ENCODE results near the gene SFXN3.

SFXN3 gene

GRCh38 chr10:101064415-101065030 is 33.5 kb downstream of the SFXN3 start:
- H3K4me1 ChIP-seq (ENCODE audit: control insufficient read depth in 1 of 2, insufficient read depth in 2 of 2, low read length in 2 of 2), result peaks cover 4 to 56% of the 10 kb centered on the region in 2 donors
- peaks cover 4% of the 10 kb centered on the region for H3K27me3 ChIP-seq (ENCODE audit: low read depth, low read length)
- H3K9me3 ChIP-seq (ENCODE audit: control insufficient read depth in 1 of 2, low read length in 2 of 2), result no peaks in the 10 kb centered on the region
- H3K4me3 ChIP-seq (ENCODE audit: low read depth in 1 of 2, low read length in 2 of 2), result no peak overlapping the region
- peaks cover 0 to 7% of the 10 kb centered on the region in 2 donors for H3K36me3 ChIP-seq (ENCODE audit: control insufficient read depth in 1 of 2, insufficient read depth in 2 of 2, low read length in 2 of 2)
- H3K27ac ChIP-seq (ENCODE audit: low read length), result no peak overlapping the region

GRCh38 chr10:101065481-101066145 is 34.6 kb downstream of the SFXN3 start:
- peaks cover 4% of the 10 kb centered on the region for H3K27me3 ChIP-seq (ENCODE audit: low read depth, low read length)
- H3K27ac ChIP-seq (ENCODE audit: low read length), result no peak overlapping the region
- peak overlapping the region; percentile 46 to 60 for H3K4me3 ChIP-seq (ENCODE audit: low read depth in 1 of 2, low read length in 2 of 2)
- no peaks in the 10 kb centered on the region for H3K9me3 ChIP-seq (ENCODE audit: control insufficient read depth in 1 of 2, low read length in 2 of 2)
- peaks cover 0 to 48% of the 10 kb centered on the region in 2 donors for H3K4me1 ChIP-seq (ENCODE audit: control insufficient read depth in 1 of 2, insufficient read depth in 2 of 2, low read length in 2 of 2)
- peaks cover 0 to 6% of the 10 kb centered on the region in 2 donors for H3K36me3 ChIP-seq (ENCODE audit: control insufficient read depth in 1 of 2, insufficient read depth in 2 of 2, low read length in 2 of 2)

- peak overlapping the region; percentile 23 for H3K27ac ChIP-seq (ENCODE audit: low read length)
- H3K4me3 ChIP-seq (ENCODE audit: low read depth in 1 of 2, low read length in 2 of 2), result peak overlapping the region; percentile 46 to 60
- H3K4me1 ChIP-seq (ENCODE audit: control insufficient read depth in 1 of 2, insufficient read depth in 2 of 2, low read length in 2 of 2), result peaks cover 0 to 48% of the 10 kb centered on the region in 2 donors
- no peaks in the 10 kb centered on the region for H3K9me3 ChIP-seq (ENCODE audit: control insufficient read depth in 1 of 2, low read length in 2 of 2)
- H3K36me3 ChIP-seq (ENCODE audit: control insufficient read depth in 1 of 2, insufficient read depth in 2 of 2, low read length in 2 of 2), result no peaks in the 10 kb centered on the region
- H3K27me3 ChIP-seq (ENCODE audit: low read depth, low read length), result peaks cover 4% of the 10 kb centered on the region
Measured at GRCh38 chr10:101066146-101066895, 35.3 kb downstream of the SFXN3 start.

GRCh38 chr10:101066896-101067355 is 35.9 kb downstream of the SFXN3 start:
- no peaks in the 10 kb centered on the region for H3K9me3 ChIP-seq (ENCODE audit: control insufficient read depth in 1 of 2, low read length in 2 of 2)
- no peaks in the 10 kb centered on the region for H3K36me3 ChIP-seq (ENCODE audit: control insufficient read depth in 1 of 2, insufficient read depth in 2 of 2, low read length in 2 of 2)
- H3K27ac ChIP-seq (ENCODE audit: low read length), result peak overlapping the region; percentile 23
- peaks cover 0 to 42% of the 10 kb centered on the region in 2 donors for H3K4me1 ChIP-seq (ENCODE audit: control insufficient read depth in 1 of 2, insufficient read depth in 2 of 2, low read length in 2 of 2)
- H3K27me3 ChIP-seq (ENCODE audit: low read depth, low read length), result peaks cover 4% of the 10 kb centered on the region
- H3K4me3 ChIP-seq (ENCODE audit: low read depth in 1 of 2, low read length in 2 of 2), result peak overlapping the region; percentile 69 to 80

- Histone ChIP-seq H3K9me3 (ENCODE audit: control insufficient read depth in 1 of 2, low read length in 2 of 2) (no peaks in the 10 kb centered on the region), H3K27ac (ENCODE audit: low read length) (no peak overlapping the region), H3K27me3 (ENCODE audit: low read depth, low read length) (peaks cover 5% of the 10 kb centered on the region), H3K36me3 (ENCODE audit: control insufficient read depth in 1 of 2, insufficient read depth in 2 of 2, low read length in 2 of 2) (no peaks in the 10 kb centered on the region), H3K4me1 (ENCODE audit: control insufficient read depth in 1 of 2, insufficient read depth in 2 of 2, low read length in 2 of 2) (peaks cover 0 to 36% of the 10 kb centered on the region in 2 donors), H3K4me3 (ENCODE audit: low read depth in 1 of 2, low read length in 2 of 2) (peak overlapping the region; percentile 69 to 80)
Measured at GRCh38 chr10:101067356-101068083, 36.5 kb downstream of the SFXN3 start.

GRCh38 chr10:101069441-101069840 is 38.4 kb downstream of the SFXN3 start:
- no peaks in the 10 kb centered on the region for H3K36me3 ChIP-seq (ENCODE audit: control insufficient read depth in 1 of 2, insufficient read depth in 2 of 2, low read length in 2 of 2)
- peaks cover 0 to 22% of the 10 kb centered on the region in 2 donors for H3K4me1 ChIP-seq (ENCODE audit: control insufficient read depth in 1 of 2, insufficient read depth in 2 of 2, low read length in 2 of 2)
- H3K27ac ChIP-seq (ENCODE audit: low read length), result no peak overlapping the region
- no peak overlapping the region for H3K4me3 ChIP-seq (ENCODE audit: low read depth in 1 of 2, low read length in 2 of 2)
- H3K9me3 ChIP-seq (ENCODE audit: control insufficient read depth in 1 of 2, low read length in 2 of 2), result no peaks in the 10 kb centered on the region
- H3K27me3 ChIP-seq (ENCODE audit: low read depth, low read length), result peaks cover 21% of the 10 kb centered on the region

GRCh38 chr10:101070098-101070497 is 39.1 kb downstream of the SFXN3 start:
- Histone ChIP-seq H3K9me3 (ENCODE audit: control insufficient read depth in 1 of 2, low read length in 2 of 2) (no peaks in the 10 kb centered on the region), H3K36me3 (ENCODE audit: control insufficient read depth in 1 of 2, insufficient read depth in 2 of 2, low read length in 2 of 2) (no peaks in the 10 kb centered on the region), H3K4me3 (ENCODE audit: low read depth in 1 of 2, low read length in 2 of 2) (no peak overlapping the region), H3K27ac (ENCODE audit: low read length) (no peak overlapping the region), H3K27me3 (ENCODE audit: low read depth, low read length) (peaks cover 21% of the 10 kb centered on the region), H3K4me1 (ENCODE audit: control insufficient read depth in 1 of 2, insufficient read depth in 2 of 2, low read length in 2 of 2) (peaks cover 0 to 22% of the 10 kb centered on the region in 2 donors)

GRCh38 chr10:101071267-101071884 is 40.3 kb downstream of the SFXN3 start:
- peaks cover 29% of the 10 kb centered on the region for H3K27me3 ChIP-seq (ENCODE audit: low read depth, low read length)
- H3K4me1 ChIP-seq (ENCODE audit: control insufficient read depth in 1 of 2, insufficient read depth in 2 of 2, low read length in 2 of 2), result peaks cover 0 to 13% of the 10 kb centered on the region in 2 donors
- H3K36me3 ChIP-seq (ENCODE audit: control insufficient read depth in 1 of 2, insufficient read depth in 2 of 2, low read length in 2 of 2), result no peaks in the 10 kb centered on the region
- H3K27ac ChIP-seq (ENCODE audit: low read length), result no peak overlapping the region
- H3K4me3 ChIP-seq (ENCODE audit: low read depth in 1 of 2, low read length in 2 of 2), result no peak overlapping the region
- no peaks in the 10 kb centered on the region for H3K9me3 ChIP-seq (ENCODE audit: control insufficient read depth in 1 of 2, low read length in 2 of 2)

- Histone ChIP-seq H3K9me3 (ENCODE audit: control insufficient read depth in 1 of 2, low read length in 2 of 2) (no peaks in the 10 kb centered on the region), H3K4me3 (ENCODE audit: low read depth in 1 of 2, low read length in 2 of 2) (no peak overlapping the region), H3K27me3 (ENCODE audit: low read depth, low read length) (peaks cover 29% of the 10 kb centered on the region), H3K36me3 (ENCODE audit: control insufficient read depth in 1 of 2, insufficient read depth in 2 of 2, low read length in 2 of 2) (no peaks in the 10 kb centered on the region), H3K27ac (ENCODE audit: low read length) (no peak overlapping the region), H3K4me1 (ENCODE audit: control insufficient read depth in 1 of 2, insufficient read depth in 2 of 2, low read length in 2 of 2) (peaks cover 0 to 8% of the 10 kb centered on the region in 2 donors)
Measured at GRCh38 chr10:101071885-101072433, 40.9 kb downstream of the SFXN3 start.

- H3K36me3 ChIP-seq (ENCODE audit: control insufficient read depth in 1 of 2, insufficient read depth in 2 of 2, low read length in 2 of 2), result no peaks in the 10 kb centered on the region
- H3K4me1 ChIP-seq (ENCODE audit: control insufficient read depth in 1 of 2, insufficient read depth in 2 of 2, low read length in 2 of 2), result no peaks in the 10 kb centered on the region
- H3K27me3 ChIP-seq (ENCODE audit: low read depth, low read length), result peaks cover 26% of the 10 kb centered on the region
- H3K4me3 ChIP-seq (ENCODE audit: low read depth in 1 of 2, low read length in 2 of 2), result no peak overlapping the region
- no peaks in the 10 kb centered on the region for H3K9me3 ChIP-seq (ENCODE audit: control insufficient read depth in 1 of 2, low read length in 2 of 2)
- H3K27ac ChIP-seq (ENCODE audit: low read length), result no peak overlapping the region
Measured at GRCh38 chr10:101072923-101073322, 41.9 kb downstream of the SFXN3 start.

Data from muscle layer of duodenum (tissue), 2 donors.